ACC112 (cell line): Measurements from ENCODE around the gene ACHE.

Experiments
- H2AFZ ChIP-seq: fragments of 200-600 bp; sonication (generic); one replicate; pipeline ENCODE4 v1.6.0; 2017; ENCODE audit warnings: antibody characterized with exemption, low read length; ENCODE audit not compliant: unreplicated experiment
- H3K27ac ChIP-seq: fragments of 200-600 bp; sonication (generic); 2 replicates; pipeline ENCODE4 v1.5.1; 2014; ENCODE audit warnings: low read depth, mild to moderate bottlenecking, antibody characterized with exemption, low read length, moderate library complexity
- H3K27me3 ChIP-seq: fragments of 200-600 bp; sonication (generic); 2 replicates; pipeline ENCODE4 v1.6.1; 2014; ENCODE audit warnings: mild to moderate bottlenecking, antibody characterized with exemption, low read length, moderate library complexity, mixed read lengths; ENCODE audit not compliant: insufficient read depth
- H3K36me3 ChIP-seq: fragments of 200-600 bp; sonication (generic); 2 replicates; pipeline ENCODE4 v1.6.1; 2016; ENCODE audit warnings: mild to moderate bottlenecking, antibody characterized with exemption, low read length, moderate library complexity, mixed read lengths; ENCODE audit not compliant: insufficient read depth
- H3K4me1 ChIP-seq: fragments of 200-600 bp; sonication (generic); one replicate; pipeline ENCODE4 v1.6.1; 2016; ENCODE audit warnings: low read length, mixed read lengths; ENCODE audit not compliant: insufficient read depth, unreplicated experiment, control insufficient read depth
- H3K4me3 ChIP-seq: fragments of 200-600 bp; sonication (generic); 2 replicates; pipeline ENCODE4 v1.5.1; 2014; ENCODE audit warnings: mild to moderate bottlenecking, low read depth, low read length
- H3K79me2 ChIP-seq: fragments of 200-600 bp; sonication (generic); one replicate; pipeline ENCODE4 v1.6.0; 2016; ENCODE audit warnings: low read length; ENCODE audit not compliant: control insufficient read depth, unreplicated experiment, insufficient read depth

The ACHE gene

DNA sequence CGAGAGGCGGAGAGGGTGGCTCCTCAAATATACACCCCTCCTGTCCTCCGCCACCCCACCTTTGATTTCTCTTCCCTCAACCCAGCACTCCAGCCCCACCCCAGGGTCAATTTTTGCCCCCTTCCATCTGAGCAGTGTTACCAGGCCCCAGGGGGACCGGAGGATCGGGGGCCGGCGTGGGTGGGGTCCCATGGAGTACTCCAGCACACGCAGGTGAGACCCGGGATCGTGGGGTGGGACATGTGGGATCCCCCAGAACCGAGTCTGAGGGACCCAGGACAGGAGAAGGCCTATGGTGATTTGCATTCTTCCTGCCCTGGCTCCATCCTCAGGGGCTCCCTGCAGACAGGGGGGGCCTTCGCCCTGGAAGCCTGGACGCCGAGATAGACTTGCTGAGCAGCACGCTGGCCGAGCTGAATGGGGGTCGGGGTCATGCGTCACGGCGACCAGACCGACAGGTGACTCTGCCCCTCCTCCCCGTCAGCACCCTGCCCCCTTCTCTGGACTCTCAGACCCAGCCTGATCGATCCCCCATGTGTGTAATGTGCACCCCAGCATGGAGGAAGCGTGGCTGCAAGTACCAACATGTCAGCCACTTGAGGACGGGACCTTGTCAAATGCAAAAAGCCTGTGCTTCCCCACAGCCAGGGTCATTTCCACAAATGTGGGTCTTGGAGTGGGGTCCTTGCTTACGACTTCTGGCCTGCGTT is 27.8 kb downstream of the ACHE start:
- peak overlapping the region; percentile 88 for H3K4me3 ChIP-seq
- H3K79me2 ChIP-seq, result peaks cover 21% of the 10 kb centered on the region
- peak overlapping the region; percentile 34 for H2AFZ ChIP-seq
- H3K36me3 ChIP-seq, result peaks cover 3% of the 10 kb centered on the region; the same call in 1 of the 2 replicates
- peaks cover 14% of the 10 kb centered on the region for H3K4me1 ChIP-seq
- no peaks in the 10 kb centered on the region for H3K27me3 ChIP-seq
- H3K27ac ChIP-seq, result peak overlapping the region; percentile 53

DNA sequence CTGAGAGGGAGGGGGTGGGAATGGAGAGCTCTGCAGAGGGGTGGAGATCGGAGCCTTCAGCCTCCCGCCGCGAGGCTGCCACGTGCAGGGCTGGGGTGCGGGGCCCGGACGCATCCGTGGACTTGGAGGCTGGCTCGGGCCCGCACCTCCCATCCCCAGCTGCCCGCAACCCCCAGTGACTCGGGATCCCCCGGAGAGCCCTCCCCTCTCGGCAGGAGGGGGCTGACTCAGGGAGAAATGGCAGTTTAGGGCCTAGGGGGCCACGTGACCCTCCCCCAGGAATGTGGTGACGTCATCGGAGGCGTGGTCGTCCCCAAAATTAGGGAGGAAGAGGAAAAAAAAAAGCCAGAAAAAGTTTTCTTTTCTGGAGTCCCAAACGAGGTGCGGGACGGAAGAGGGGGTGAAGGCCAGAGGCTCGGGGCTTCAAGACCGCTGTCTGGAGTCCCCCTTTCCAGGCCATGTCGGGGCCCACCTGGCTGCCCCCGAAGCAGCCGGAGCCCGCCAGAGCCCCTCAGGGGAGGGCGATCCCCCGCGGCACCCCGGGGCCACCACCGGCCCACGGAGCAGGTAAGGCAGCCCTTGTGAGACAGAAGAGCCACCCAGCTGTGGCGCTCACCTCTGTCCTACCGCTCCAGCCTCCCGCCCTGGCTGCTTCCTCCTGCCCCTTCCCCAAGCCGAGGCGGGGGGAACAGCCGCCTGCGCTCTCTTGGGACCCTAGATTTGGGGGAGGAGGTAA is 28.5 kb downstream of the ACHE start, which contains the start of gene TRIP6:
TRIP6 (plus strand) TSS at position 348 of the 736 bp plus-strand sequence; CDS start at position 459, 111 bp downstream.
- Histone ChIP-seq H3K4me3 (peak within 1 kb of the TSS; percentile 88), H2AFZ (peak within 1 kb of the TSS; percentile 44), H3K79me2 (peaks cover 21% of the 10 kb centered on the region), H3K4me1 (peaks cover 14% of the 10 kb centered on the region), H3K27ac (peak within 1 kb of the TSS; percentile 53), H3K27me3 (no peaks in the 10 kb centered on the region), H3K36me3 (peaks cover under 1% of the 10 kb centered on the region; the same call in 1 of the 2 replicates)

DNA sequence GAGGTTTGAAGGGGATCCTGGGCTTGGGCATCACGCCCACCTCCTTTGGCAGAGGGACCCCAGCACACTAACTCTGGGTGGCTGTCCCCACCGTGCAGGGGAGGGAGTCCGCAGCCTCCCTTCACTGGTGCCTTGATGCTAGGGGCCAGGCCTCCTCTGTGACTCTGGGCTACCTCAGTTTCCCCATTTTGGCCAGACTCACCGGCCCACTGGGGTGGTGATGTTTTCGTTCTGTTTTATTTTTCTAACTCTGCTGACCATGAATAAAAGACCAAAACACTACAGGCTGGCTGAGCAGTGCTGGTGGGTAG is 29.0 kb downstream of the ACHE start:
- peaks cover 14% of the 10 kb centered on the region for H3K4me1 ChIP-seq
- H3K27ac ChIP-seq, result peak overlapping the region; percentile 53
- H3K4me3 ChIP-seq, result peak overlapping the region; percentile 88
- H2AFZ ChIP-seq, result peak overlapping the region; percentile 44
- no peaks in the 10 kb centered on the region for H3K36me3 ChIP-seq
- H3K27me3 ChIP-seq, result no peaks in the 10 kb centered on the region
- peaks cover 21% of the 10 kb centered on the region for H3K79me2 ChIP-seq

DNA sequence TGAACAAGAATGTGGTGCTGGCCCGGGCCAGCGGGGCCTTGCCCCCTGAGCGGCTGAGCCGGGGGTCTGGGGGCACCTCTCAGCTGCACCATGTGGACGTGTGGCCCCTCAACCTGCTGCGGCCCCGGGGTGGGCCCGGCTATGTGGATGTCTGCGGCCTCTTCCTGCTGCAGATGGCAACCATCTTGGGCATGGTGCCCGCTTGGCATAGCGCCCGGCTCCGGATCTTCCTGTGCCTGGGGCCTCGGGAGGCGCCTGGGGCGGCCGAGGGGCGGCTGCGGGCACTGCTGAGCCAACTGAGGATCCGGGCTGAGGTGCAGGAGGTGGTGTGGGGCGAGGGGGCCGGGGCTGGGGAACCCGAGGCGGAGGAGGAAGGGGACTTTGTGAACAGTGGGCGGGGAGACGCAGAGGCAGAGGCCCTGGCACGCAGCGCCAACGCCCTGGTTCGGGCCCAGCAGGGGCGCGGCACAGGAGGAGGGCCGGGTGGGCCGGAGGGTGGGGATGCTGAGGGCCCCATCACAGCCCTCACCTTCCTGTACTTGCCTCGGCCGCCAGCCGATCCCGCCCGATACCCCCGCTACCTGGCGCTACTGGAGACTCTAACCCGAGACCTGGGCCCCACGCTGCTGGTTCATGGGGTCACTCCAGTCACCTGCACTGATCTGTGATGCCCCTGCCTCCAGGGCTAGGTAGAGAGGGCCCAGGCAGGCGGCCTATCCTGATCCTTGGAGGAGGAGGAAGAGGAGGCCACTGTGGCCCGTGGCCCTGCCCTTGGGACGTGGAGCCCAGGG is 29.6 kb downstream of the ACHE start:
- H3K4me1 ChIP-seq, result peaks cover 14% of the 10 kb centered on the region
- no peak overlapping the region for H2AFZ ChIP-seq
- no peaks in the 10 kb centered on the region for H3K36me3 ChIP-seq
- H3K27me3 ChIP-seq, result no peaks in the 10 kb centered on the region
- H3K27ac ChIP-seq, result 0 out of 2 replicates have a peak overlapping the region, but pooled peaks have one; percentile 53
- H3K4me3 ChIP-seq, result peak overlapping the region; percentile 88
- H3K79me2 ChIP-seq, result peaks cover 21% of the 10 kb centered on the region

DNA sequence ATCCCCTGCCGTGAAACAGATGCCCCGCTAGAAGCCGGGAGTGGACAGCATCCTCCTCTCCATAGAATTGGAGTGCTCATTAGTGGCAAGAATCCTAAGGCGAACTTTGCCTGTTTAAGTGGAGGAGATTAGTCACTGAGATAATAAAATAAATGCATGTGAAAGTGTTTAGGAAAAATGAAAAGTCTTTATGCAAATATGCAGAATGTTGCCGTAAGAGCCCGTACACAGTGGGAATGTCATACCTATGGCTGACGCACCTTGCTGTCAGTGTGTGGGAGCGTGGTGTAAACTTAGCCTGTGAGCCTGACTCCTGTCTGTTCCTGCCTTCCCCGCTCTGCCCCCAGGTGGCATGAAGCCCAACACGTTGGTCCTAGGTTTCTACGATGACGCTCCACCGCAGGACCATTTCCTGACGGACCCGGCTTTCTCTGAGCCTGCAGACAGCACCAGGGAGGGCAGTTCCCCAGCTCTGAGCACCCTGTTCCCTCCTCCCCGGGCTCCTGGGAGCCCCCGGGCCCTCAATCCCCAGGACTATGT is 30.2 kb downstream of the ACHE start:
- Histone ChIP-seq H3K27ac (no peak overlapping the region), H3K4me1 (peaks cover 14% of the 10 kb centered on the region), H3K79me2 (peaks cover 21% of the 10 kb centered on the region), H2AFZ (no peak overlapping the region), H3K27me3 (no peaks in the 10 kb centered on the region), H3K36me3 (peaks cover 2% of the 10 kb centered on the region; the same call in 1 of the 2 replicates), H3K4me3 (no peak overlapping the region)

DNA sequence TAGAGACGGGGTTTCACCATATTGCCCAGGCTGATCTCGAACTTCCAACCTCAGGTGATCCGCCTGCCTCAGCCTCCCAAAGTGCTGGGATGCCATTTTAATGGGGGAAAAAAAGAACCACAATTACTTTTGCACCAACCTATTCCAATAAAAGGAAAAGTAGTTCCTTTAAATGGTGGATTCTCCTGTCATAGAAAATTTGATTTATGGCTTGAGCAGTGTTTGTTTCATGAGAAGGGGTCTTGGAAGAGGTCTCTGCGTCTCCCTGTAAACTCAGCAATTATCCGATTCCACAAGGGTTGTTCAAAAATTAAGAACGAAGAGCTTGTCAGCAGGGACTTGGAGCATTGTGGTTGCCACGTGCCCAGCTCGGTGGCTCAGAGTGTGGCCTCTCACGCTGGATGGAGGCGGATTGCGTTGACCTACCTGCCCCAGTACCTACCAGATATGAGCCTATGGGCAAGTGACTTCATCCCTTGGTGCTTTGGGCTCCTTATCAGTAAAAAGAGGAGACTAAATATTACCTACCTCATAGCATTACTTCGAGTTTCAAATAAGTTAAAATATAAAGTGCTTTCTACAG is 31.3 kb downstream of the ACHE start:
- Histone ChIP-seq H3K4me1 (peaks cover 14% of the 10 kb centered on the region), H3K27ac (no peak overlapping the region), H2AFZ (no peak overlapping the region), H3K4me3 (no peak overlapping the region), H3K36me3 (peaks cover 2% of the 10 kb centered on the region; the same call in 1 of the 2 replicates), H3K27me3 (no peaks in the 10 kb centered on the region), H3K79me2 (peaks cover 21% of the 10 kb centered on the region)

DNA sequence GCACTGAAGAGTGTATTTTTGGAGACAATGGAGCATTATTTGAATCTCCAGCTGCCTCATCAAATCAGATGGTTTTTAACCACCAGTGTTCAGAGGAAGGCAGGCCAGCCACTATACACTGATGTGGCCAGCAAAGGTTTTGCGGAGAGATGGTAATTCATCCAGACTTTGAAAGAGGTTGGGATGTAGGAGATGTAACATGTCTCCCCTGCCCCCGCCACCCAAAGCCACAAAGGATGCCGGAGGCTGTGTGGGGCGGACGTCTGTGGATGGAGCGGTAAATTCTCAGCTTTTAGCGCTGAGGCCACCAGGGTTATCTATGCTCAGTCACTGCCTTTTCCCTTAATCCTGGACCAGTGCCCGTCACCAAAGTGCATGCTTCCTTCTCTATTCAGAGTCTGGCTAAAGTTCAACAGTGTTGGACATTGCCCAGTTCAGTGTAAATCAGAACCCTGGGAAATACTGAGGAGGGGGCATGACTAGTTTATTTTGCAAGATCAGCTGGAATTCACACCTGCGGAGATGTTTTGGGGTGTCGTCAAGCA is 32.2 kb downstream of the ACHE start:
- Histone ChIP-seq H3K27me3 (no peaks in the 10 kb centered on the region), H3K79me2 (peaks cover 13% of the 10 kb centered on the region), H3K36me3 (peaks cover 2% of the 10 kb centered on the region; the same call in 1 of the 2 replicates), H2AFZ (no peak overlapping the region), H3K4me1 (peaks cover 14% of the 10 kb centered on the region), H3K4me3 (no peak overlapping the region), H3K27ac (no peak overlapping the region)

DNA sequence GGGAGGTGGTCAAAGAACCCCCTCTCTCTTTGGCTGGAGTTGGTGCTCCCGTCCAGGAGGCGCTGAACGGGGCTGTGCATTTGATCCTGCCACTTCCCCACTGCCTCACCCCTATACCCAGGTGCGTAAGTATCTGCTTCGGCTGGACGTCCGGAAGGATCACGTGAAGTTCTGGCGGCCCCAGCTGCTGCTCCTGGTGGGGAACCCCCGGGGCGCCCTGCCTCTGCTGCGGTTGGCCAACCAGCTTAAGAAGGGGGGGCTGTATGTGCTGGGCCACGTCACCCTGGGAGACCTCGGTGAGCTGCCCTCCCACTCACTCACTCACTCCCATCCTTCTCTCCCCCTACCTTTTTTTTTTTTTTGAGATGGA is 34.1 kb downstream of the ACHE start:
- Histone ChIP-seq H3K4me3 (no peak overlapping the region), H3K36me3 (peaks cover 2% of the 10 kb centered on the region; the same call in 1 of the 2 replicates), H2AFZ (no peak overlapping the region), H3K79me2 (no peaks in the 10 kb centered on the region), H3K27ac (no peak overlapping the region), H3K4me1 (peaks cover 11% of the 10 kb centered on the region), H3K27me3 (no peaks in the 10 kb centered on the region)

DNA sequence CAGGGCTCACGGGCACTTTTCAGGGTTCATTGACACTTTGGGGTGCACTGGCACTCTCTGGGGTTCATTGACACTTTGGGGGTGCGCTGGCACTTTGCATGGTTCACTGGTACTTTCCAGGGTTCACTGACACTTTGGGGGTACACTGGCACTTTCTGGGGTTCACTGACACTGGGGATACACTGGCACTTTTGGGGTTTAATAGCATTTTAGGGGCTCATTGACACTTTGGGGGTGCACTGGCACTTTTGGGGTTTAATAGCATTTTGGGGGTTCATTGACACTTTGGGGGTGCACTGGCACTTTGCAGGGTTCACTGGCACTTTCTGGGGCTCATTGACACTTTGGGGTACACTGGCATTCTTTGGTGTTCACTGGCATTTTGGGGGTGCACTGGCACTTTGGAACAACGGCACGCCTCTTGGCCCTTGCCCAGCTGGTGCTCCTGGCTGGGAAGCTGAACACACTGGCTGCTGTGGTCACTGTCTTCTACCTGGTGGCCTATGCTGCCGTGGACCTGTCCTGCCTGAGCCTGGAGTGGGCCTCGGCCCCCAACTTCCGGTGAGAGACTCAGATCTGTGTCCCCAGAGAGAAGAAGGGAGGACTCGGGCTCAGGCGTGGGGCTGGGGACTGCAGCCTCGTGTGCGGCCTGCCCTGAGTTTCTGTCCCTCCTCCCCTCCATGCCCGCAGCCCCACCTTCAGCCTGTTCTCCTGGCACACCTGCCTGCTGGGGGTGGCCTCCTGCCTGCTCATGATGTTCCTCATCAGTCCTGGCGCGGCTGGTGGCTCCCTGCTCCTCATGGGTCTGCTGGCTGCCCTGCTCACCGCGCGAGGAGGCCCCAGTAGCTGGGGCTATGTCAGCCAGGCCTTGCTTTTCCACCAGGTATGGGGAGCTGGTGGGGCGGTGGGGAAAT is 34.7 kb downstream of the ACHE start:
- no peaks in the 10 kb centered on the region for H3K27me3 ChIP-seq
- no peak overlapping the region for H2AFZ ChIP-seq
- no peak overlapping the region for H3K27ac ChIP-seq
- peaks cover 4% of the 10 kb centered on the region for H3K4me1 ChIP-seq
- H3K4me3 ChIP-seq, result no peak overlapping the region
- H3K36me3 ChIP-seq, result peaks cover 2% of the 10 kb centered on the region; the same call in 1 of the 2 replicates
- no peaks in the 10 kb centered on the region for H3K79me2 ChIP-seq
